H1 (cell line): ENCODE results near the gene QSOX1.

ENCODE experiments used
- ASH2L ChIP-seq: fragments of 200-600, 300-600 bp; sonication (generic); IDR thresholded peaks from one replicate; pipeline ENCODE4 v1.7.1; 2017; ENCODE audit warnings: low read length
- EZH2 ChIP-seq: fragments of 200-600 bp; sonication (generic); IDR thresholded peaks from 2 replicates; pipeline ENCODE4 v1.7.1; 2012; ENCODE audit warnings: low read depth, mild to moderate bottlenecking, moderate library complexity, low read length, inconsistent platforms; ENCODE audit not compliant: severe bottlenecking
- KDM1A ChIP-seq: fragments of 200-600, 300-600 bp; sonication (generic); IDR thresholded peaks from 2 replicates; pipeline ENCODE4 v1.7.1; 2016; ENCODE audit warnings: mild to moderate bottlenecking, low read length, borderline replicate concordance
- RAD21 ChIP-seq, 2 experiments: IDR thresholded peaks in 1 of 2; conservative IDR thresholded peaks in 1 of 2; 2 replicates each; pipeline ENCODE4 v1.6.1; 2011; ENCODE audit warnings: low read depth in 2 of 2, low read length in 2 of 2, improper control_type of control experiment in 1 of 2, inconsistent platforms in 1 of 2, mild to moderate bottlenecking in 1 of 2, moderate library complexity in 1 of 2
- SP1 ChIP-seq: IDR thresholded peaks from 2 replicates; pipeline ENCODE4 v1.6.1; 2011; ENCODE audit warnings: low read depth, low read length
- TF ChIP-seq, protein P1 (sequence below), 3 experiments: IDR thresholded peaks; 1 replicate in 2 of 3; 2 replicates in 1 of 3; pipeline versions ENCODE4 v1.5.1 to v1.6.1; 2011; ENCODE audit warnings: low read length in 3 of 3, mild to moderate bottlenecking in 3 of 3, inconsistent platforms in 2 of 3, low read depth in 1 of 3, moderate library complexity in 1 of 3; ENCODE audit not compliant: insufficient read depth in 1 of 3; ENCODE audit errors: control extremely low read depth in 1 of 3

DNA sequence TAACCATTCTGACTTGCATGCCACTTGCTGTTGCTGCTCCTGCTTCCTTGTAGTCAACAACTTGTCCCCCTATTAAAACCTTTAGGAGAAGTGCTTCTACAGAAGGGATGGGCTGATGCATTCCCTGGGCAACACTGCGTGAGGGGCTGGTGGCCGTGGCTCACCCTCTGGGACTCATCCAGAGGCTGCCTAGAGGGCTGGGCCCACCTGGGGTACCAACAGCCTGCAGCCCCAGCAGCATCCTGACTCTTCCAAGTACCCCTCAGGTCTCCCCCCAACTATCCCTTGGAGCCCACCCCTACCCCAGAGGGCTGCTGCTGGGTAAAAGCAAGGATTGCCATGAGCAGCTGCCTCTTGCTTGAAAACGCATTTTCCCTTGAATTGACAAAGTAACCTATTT is 40.7 kb downstream of the QSOX1 start:
- TF ChIP-seq EZH2 (no peak), ASH2L (no peak), KDM1A (no peak), SP1 (no peak), RAD21 (IDR thresholded peaks at IDR 0.05 in 1 of 2, conservative IDR thresholded peaks at IDR 0.05 in 1 of 2; ENCODE audit: low read depth in 2 of 2, low read length in 2 of 2) (no peak)
- TF ChIP-seq, protein P1, sequence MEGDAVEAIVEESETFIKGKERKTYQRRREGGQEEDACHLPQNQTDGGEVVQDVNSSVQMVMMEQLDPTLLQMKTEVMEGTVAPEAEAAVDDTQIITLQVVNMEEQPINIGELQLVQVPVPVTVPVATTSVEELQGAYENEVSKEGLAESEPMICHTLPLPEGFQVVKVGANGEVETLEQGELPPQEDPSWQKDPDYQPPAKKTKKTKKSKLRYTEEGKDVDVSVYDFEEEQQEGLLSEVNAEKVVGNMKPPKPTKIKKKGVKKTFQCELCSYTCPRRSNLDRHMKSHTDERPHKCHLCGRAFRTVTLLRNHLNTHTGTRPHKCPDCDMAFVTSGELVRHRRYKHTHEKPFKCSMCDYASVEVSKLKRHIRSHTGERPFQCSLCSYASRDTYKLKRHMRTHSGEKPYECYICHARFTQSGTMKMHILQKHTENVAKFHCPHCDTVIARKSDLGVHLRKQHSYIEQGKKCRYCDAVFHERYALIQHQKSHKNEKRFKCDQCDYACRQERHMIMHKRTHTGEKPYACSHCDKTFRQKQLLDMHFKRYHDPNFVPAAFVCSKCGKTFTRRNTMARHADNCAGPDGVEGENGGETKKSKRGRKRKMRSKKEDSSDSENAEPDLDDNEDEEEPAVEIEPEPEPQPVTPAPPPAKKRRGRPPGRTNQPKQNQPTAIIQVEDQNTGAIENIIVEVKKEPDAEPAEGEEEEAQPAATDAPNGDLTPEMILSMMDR (IDR thresholded peaks at IDR 0.05; ENCODE audit: control extremely low read depth in 1 of 3, insufficient read depth in 1 of 3, low read depth in 1 of 3, low read length in 3 of 3), result no peak
